SJCRH30 (cell line): ENCODE results near the gene ERGIC1. TPM values are rescaled to one million over a fixed set of nuclear protein-coding genes. Genes with fewer than 3 reads are reported as not detected.
A peak's percentile ranks its signal among the peaks of the same experiment; 100 is the strongest.
"Not testable (repeated sequence)": the region's sequence is repeated elsewhere in the genome, so short reads cannot be mapped to it uniquely, and the experiment has no call there.

ENCODE experiments used
- DNase-seq, 2 experiments: peaks; one replicate each; pipeline ENCODE4 v3.0.0-alpha.2; 2015 to 2020
- H3K27ac ChIP-seq: fragments of 250-450 bp; sonication (Bioruptor Pico); 2 replicates; pipeline ENCODE4 v1.5.1; 2020; ENCODE audit warnings: mild to moderate bottlenecking, moderate library complexity
- H3K27me3 ChIP-seq: fragments of 250-450 bp; sonication (Bioruptor Pico); 2 replicates; pipeline ENCODE4 v1.5.1; 2020; ENCODE audit warnings: mild to moderate bottlenecking, moderate library complexity
- H3K36me3 ChIP-seq: fragments of 250-450 bp; sonication (Bioruptor Pico); 2 replicates; pipeline ENCODE4 v1.5.1; 2020; ENCODE audit warnings: mild to moderate bottlenecking, moderate library complexity
- H3K4me1 ChIP-seq: fragments of 250-450 bp; sonication (Bioruptor Pico); 2 replicates; pipeline ENCODE4 v1.5.1; 2020; ENCODE audit warnings: mild to moderate bottlenecking, moderate library complexity
- H3K4me3 ChIP-seq: fragments of 250-450 bp; sonication (Bioruptor Pico); 2 replicates; pipeline ENCODE4 v1.5.1; 2020; ENCODE audit warnings: mild to moderate bottlenecking, moderate library complexity
- H3K9me3 ChIP-seq: fragments of 250-450 bp; sonication (Bioruptor Pico); replicated peaks from 2 replicates; pipeline ENCODE4 v1.5.1; 2020; ENCODE audit warnings: mild to moderate bottlenecking, moderate library complexity
- total RNA-seq: library from RNA; depleted of rRNA; stranded (reverse); fragments of >200 nt; shearing (Covaris generic); gene quantifications from 2 replicates; pipeline ENCODE4 v1.2.3, GENCODE V29; 2014

Gene ERGIC1
- total RNA-seq, 1 experiment from 2014 or later = 83.4 TPM

DNA sequence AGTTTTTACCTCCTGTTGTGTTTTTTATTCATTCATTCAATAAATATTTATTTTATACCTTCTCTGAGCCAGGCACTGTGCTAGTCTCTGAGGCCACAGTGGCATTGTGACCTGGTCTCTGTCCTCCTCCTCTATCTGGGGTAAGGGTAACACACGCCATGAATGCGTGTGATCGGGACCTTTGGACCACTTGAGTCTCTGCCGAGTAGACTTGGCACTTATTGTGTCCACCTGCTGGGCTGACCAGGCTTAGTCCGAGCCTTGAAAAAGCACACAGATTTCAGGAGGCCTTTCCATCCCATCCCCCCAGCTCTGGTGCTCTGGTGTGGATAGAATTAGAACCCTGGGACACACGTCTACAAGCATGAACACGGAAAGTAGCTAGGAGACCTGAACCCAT lies 58.7 kb downstream of the ERGIC1 start:
- peaks cover 4% of the 10 kb centered on the region; the same call in 1 of the 2 replicates for H3K4me1 ChIP-seq
- H3K36me3 ChIP-seq = peaks cover 5% of the 10 kb centered on the region
- no peak overlapping the region for H3K27ac ChIP-seq
- no peak overlapping the region for H3K4me3 ChIP-seq
- no peak for DNase-seq
- no peaks in the 10 kb centered on the region for H3K27me3 ChIP-seq
- H3K9me3 ChIP-seq = no peaks in the 10 kb centered on the region

DNA sequence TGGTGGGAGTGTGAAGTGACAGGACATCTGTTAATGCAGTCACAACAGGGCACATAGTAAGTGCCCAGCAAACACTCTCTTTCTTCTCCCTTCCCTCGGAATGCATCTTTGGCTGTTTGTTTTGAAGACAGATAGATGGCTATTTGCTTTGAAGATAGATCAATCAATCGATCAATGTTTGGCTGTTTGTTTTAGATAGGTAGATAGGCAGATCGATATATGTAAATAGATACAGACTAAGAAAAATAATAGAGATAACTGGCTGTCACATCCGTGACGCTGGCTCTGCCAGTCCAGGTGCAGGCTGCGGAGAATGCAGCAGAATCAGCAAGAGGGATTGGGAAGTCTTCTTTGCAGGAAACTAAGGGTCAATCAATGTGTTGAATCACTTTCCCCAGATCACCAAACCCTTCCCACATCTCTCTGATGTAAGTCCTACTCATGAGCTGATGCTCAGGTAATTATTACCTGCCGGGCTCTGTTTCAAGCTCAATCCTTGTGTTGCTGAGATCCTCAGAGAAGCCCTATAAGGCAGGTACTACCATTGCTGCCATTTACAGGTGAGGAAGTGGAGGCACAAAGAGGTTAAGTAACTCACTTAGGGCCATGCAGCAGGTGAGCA lies 60.8 kb downstream of the ERGIC1 start:
- Histone ChIP-seq H3K36me3 (0 out of 2 replicates have a peak, but pooled peaks cover 2% of the 10 kb centered on the region), H3K27ac (no peak overlapping the region), H3K27me3 (no peaks in the 10 kb centered on the region), H3K9me3 (no peaks in the 10 kb centered on the region), H3K4me3 (no peak overlapping the region), H3K4me1 (peaks cover 15% of the 10 kb centered on the region)
- no peak for DNase-seq

DNA sequence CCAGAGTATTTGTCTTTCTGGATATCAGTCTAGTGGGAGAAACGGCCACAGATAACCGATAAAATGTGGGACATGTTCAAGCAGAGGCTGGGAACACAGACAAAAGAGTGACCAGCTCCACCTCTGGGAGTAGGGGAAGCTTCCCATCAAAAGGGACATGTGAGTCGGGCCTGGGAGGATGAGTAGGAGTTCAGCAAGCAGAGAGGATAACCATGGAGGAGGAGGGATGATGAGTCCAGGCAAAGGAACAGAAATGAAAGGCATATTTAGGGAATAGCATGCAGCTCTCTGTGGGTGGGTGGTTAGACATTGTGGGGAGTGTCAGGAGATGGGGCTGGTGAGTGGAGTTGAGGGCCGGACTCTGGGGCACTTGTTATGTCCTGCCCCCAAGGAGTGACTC lies 61.5 kb downstream of the ERGIC1 start:
- H3K9me3 ChIP-seq = no peaks in the 10 kb centered on the region
- no peak overlapping the region for H3K4me3 ChIP-seq
- no peak for DNase-seq
- no peaks in the 10 kb centered on the region for H3K36me3 ChIP-seq
- no peak overlapping the region for H3K27ac ChIP-seq
- no peaks in the 10 kb centered on the region for H3K27me3 ChIP-seq
- peaks cover 15% of the 10 kb centered on the region for H3K4me1 ChIP-seq

DNA sequence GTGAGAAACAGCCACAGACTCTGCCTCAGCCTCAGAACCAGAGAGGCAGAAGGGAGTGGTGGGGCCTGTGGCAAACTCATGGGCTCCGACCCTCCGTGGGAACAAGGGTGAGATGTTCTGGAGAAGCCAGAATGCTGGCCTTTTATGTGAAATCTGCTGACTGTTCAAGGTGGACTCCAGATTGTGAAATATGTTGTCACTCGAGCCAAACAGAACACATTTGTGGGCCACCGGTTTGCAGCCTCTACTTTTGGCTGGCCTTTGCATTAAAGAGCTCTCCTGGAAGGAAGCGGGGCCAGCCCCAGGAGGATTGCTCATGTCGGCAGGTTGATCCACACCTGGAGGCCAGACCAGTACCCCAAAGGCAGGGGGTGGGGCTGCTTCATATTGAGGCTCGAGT lies 62.4 kb downstream of the ERGIC1 start:
- Histone ChIP-seq H3K4me3 (no peak overlapping the region), H3K27ac (no peak overlapping the region; the same call in 1 of the 2 replicates), H3K27me3 (no peaks in the 10 kb centered on the region), H3K4me1 (peaks cover 24% of the 10 kb centered on the region), H3K36me3 (no peaks in the 10 kb centered on the region), H3K9me3 (no peaks in the 10 kb centered on the region)
- no peak for DNase-seq

DNA sequence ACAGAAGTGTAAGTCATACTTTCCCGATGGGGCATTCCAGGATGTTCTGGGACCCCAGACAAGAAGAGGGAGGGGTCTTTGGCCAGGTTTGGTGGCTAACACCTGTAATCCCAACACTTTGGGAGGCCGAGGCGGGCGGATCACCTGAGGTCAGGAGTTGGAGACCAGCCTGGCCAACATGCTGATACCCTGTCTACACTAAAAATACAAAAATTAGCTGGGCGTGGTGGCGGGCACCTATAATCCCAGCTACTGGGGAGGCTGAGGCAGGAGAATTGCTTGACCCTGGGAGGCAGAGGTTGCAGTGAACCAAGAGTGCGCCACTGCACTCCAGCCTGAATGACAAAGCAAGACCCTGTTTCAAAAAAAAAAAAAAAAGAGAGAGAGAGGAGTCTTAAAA lies 63.0 kb downstream of the ERGIC1 start:
- not testable (repeated sequence) for H3K36me3 ChIP-seq, H3K27me3 ChIP-seq, H3K9me3 ChIP-seq, DNase-seq
- H3K27ac ChIP-seq = peak overlapping the region; percentile 64
- peaks cover 30% of the 10 kb centered on the region for H3K4me1 ChIP-seq
- peak overlapping the region; percentile 11; the same call in 1 of the 2 replicates for H3K4me3 ChIP-seq

DNA sequence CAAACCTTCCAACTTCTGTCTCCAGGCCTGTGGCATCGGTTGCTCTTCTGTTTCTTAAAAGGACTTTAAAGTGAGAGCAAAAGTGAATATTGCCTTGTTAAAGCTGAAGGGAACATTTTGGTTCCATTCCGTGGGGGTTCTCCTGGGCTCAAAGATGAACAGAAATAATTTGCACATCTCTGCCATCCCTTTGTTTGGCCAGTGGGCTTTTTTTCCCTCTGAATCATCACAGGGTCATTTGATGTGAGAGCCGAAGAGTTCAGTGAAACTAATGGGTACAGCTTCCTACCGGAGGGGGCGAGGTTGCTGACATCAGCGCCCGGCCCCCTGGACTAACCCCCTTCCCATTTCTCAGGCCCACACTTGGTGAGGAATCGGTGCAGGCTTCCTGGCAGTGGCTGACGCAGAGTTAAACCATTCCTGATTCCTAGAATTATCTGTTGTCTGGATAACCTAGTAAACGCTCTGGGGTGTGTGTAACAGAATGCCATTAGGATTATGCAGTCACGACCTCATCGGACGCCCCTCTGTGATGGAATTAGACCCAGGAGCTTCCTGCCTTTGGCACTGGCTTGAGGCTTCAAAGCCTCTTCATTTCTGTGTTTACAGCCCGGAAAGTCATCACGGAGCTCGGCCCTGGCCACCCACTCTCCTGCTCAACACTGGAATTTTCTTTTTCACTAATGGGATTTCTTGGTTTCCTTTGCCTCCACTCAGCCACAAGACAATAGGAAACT lies 63.6 kb downstream of the ERGIC1 start:
- Histone ChIP-seq H3K27me3 (no peaks in the 10 kb centered on the region), H3K27ac (peak overlapping the region; percentile 64), H3K4me1 (peaks cover 36% of the 10 kb centered on the region), H3K9me3 (no peaks in the 10 kb centered on the region), H3K4me3 (peak overlapping the region; percentile 11), H3K36me3 (no peaks in the 10 kb centered on the region)
- peak; percentile 79 to 81 for DNase-seq

DNA sequence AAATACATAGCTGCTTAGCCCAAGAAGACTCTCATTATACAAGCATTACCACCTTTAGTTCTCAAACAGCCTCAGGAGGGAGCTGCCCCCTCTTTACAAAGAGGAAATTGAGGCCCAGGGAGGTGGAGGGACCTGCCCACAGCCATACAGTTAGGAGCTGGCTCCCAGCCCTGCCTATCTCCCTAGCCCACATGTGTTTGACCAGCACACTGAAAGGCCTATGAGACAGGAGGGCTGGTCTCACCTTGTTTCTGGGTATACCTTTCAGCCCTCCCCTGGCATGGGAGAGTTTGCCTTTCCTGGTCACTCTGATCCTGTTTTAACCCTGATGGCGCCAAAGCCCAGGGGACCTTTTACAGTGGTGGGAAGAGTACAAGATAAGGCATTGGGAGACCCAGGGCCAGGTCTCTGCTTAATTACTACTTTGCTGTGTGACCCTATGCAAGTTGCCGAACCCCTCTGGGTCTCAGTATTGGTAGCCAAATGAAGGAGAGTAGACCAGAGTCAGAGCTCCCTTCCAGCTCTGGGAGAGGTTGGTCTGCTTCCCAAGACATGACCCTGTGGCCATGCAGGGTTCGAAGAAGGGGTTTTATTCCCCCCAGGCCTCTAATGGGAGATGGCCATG lies 64.3 kb downstream of the ERGIC1 start:
- peak overlapping the region; percentile 64 for H3K27ac ChIP-seq
- no peaks in the 10 kb centered on the region for H3K9me3 ChIP-seq
- peaks cover 39% of the 10 kb centered on the region for H3K4me1 ChIP-seq
- DNase-seq = peak in 1 of 2 experiments; percentile 33
- no peaks in the 10 kb centered on the region for H3K36me3 ChIP-seq
- no peak overlapping the region for H3K4me3 ChIP-seq
- H3K27me3 ChIP-seq = no peaks in the 10 kb centered on the region

DNA sequence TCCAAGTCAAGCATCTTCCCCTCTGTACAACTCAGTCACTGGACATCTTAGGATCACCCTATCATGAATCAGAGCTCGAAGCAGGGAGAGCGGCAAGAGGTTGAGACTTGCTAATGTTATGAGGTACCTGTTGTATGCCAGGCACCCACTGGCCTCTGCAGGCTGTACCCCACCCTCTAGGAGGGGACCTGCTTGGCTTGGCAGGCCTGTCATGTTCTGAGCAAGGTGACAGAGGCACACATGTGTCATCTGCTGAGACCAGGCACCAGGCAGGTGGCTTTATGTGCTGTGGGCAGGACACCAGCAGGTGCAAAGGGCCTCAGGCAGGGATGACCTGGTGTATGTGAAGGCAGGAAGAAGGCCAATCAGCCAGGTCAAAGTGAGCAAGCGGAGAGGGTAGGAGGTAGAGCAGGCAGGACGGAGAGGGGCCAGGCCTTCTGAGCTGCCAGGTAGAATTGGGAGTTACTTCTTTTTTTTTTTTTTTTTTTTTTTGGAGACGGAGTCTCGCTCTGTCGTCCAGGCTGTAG lies 64.9 kb downstream of the ERGIC1 start:
- no peaks in the 10 kb centered on the region for H3K9me3 ChIP-seq
- H3K27me3 ChIP-seq = no peaks in the 10 kb centered on the region
- H3K27ac ChIP-seq = peak overlapping the region; percentile 64; the same call in 1 of the 2 replicates
- no peak for DNase-seq
- no peaks in the 10 kb centered on the region for H3K36me3 ChIP-seq
- H3K4me1 ChIP-seq = peaks cover 39% of the 10 kb centered on the region
- H3K4me3 ChIP-seq = no peak overlapping the region

DNA sequence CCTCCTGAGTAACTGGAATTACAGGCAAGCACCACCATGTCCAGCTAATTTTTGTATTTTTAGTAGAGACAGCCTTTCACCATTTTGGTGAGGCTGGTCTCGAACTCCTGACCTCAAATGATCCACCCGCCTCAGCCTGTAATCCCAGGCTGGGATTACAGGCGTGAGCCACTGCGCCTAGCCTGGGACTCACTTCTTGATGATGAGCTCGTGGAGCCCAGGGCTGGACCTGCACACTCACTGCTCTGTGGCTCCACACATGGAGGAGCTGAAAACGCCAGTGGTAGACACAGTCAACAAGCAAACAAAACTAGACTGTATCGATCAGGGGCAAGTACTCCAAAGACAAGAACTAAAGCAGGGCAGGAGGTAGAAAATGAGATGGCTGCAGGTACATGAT lies 65.4 kb downstream of the ERGIC1 start:
- Histone ChIP-seq H3K4me3 (no peak overlapping the region), H3K27ac (no peak overlapping the region), H3K27me3 (no peaks in the 10 kb centered on the region), H3K36me3 (no peaks in the 10 kb centered on the region), H3K9me3 (no peaks in the 10 kb centered on the region), H3K4me1 (peaks cover 45% of the 10 kb centered on the region)
- no peak for DNase-seq

DNA sequence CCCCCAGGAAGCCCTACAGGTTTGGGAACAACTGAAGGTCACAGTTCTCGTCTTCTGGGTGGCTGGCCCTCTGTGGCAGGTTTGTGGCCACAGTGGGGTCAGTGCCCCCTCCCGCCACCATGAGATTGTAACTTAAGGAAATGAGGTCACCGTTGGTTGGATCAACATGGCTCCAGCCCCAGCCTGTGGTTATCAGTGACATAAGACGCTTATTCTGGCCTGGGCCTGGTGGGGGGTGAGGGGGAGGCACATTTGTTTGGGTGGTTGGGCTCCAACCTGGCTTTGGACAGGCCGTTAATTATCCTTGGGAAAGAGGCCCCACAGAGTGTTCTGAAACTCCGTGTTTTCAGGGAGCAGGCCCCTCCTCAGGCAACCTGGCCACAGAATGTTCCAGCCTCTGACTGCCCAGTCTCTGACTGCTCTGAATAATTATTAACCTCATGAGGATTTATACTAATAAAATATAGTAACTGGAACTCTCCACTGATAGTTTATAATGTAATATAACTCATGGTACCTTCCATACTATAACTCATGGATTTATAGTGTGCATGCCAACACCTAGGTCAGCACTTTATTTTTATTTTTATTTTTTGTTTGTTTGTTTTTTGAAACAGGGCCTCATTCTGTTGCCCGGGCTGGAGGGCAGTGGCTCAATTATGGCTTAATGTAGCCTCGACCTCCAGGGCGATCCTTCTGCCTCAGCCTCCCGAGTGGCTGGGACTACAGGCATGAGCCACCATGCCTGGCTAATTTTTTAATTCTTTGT lies 67.1 kb downstream of the ERGIC1 start:
- H3K4me1 ChIP-seq = peaks cover 46% of the 10 kb centered on the region
- peak overlapping the region; percentile 23; the same call in 1 of the 2 replicates for H3K27ac ChIP-seq

DNA sequence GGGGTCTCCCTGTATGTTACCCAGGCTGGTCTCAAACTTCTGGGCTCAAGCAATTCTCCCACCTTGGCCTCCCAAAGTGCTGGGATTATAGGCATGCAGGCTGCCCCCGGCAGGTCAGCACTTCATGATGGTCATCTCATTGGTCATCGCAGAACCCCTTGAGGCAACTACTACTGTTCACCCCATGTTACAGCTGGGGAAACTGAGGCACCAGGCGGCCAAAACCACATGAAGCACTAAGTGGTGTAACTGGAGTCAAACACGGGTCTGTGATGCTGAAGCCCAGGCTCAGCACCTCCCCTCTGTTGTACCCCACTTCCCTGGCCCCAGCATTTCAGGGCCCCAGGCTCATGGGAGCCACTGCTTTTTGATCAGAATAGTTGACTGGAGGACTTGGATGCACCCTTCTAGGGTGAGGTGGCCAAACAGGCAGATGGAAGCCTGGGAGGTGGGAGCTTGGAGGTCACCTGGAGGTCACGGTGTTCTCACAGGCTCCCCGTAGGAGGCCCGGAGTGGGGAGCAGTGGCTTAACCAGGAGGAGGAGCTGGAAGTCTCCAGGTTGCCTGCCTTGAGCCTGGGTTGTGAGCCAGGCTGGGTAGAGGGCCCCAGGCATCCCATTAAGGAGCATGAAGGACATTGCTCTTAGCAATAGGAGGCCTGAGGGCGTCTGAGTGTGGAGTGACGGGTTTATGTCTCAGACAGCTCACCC lies 67.9 kb downstream of the ERGIC1 start:
- peak; percentile 26 to 28 for DNase-seq
- H3K9me3 ChIP-seq = no peaks in the 10 kb centered on the region
- H3K36me3 ChIP-seq = no peaks in the 10 kb centered on the region
- no peaks in the 10 kb centered on the region for H3K27me3 ChIP-seq
- no peak overlapping the region for H3K4me3 ChIP-seq
- peaks cover 45% of the 10 kb centered on the region for H3K4me1 ChIP-seq
- H3K27ac ChIP-seq = peak overlapping the region; percentile 23; the same call in 1 of the 2 replicates

More for the DNA sequence above, 67.1 kb downstream of the ERGIC1 start:
- peak; percentile 67 to 76 for DNase-seq
- no peaks in the 10 kb centered on the region for H3K27me3 ChIP-seq
- no peaks in the 10 kb centered on the region for H3K36me3 ChIP-seq
- H3K9me3 ChIP-seq = no peaks in the 10 kb centered on the region
- no peak overlapping the region for H3K4me3 ChIP-seq

DNA sequence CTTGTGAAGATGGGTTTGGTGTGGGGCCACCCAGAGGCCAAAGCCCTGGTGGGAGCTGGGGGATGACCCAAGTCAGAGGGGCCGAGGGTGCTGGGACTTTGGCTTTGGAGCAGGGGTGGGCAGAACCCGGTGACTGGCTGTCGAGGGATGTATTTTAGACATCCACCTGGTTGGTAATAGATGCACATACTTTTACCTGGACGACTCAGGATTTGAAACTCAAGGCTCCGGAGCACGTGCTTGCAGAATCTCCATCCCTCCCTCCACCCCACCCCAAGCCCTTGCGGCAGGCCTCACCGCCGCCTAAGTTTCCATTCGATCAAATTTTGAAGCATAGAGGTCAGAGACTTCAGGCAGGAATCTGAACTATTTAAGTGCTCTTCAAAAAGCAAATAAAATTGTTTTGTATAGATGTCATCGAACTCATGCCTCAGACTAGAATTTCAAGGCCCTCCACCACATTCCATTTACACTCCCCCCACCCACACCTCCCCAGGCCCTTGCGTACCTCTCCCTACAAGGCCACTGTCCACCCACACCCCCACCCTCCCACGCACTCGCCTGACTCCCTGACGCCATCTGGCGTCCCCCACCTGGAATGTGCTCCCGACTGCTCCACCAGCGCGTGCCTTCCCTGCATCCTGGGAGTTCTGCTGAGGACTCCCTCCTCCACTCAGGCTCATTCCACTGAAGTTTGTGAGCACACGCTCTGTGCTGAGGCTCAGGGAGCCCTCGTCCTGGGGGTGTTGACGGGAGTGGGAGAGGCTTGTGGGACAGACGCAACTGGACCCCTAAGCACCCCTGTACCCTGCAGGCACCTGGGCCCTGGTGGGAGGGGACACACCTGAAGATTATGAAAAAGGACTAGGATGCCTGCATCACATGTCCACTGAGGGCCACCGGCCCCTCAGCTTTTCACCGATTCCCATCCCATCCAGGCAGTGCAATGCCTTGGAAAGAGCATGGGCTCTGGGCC lies 68.7 kb downstream of the ERGIC1 start:
- H3K9me3 ChIP-seq = no peaks in the 10 kb centered on the region
- peak overlapping the region; percentile 23; the same call in 1 of the 2 replicates for H3K27ac ChIP-seq
- H3K36me3 ChIP-seq = no peaks in the 10 kb centered on the region
- H3K4me3 ChIP-seq = no peak overlapping the region
- H3K27me3 ChIP-seq = no peaks in the 10 kb centered on the region
- H3K4me1 ChIP-seq = peaks cover 42% of the 10 kb centered on the region
- peak; percentile 49 to 65 for DNase-seq

DNA sequence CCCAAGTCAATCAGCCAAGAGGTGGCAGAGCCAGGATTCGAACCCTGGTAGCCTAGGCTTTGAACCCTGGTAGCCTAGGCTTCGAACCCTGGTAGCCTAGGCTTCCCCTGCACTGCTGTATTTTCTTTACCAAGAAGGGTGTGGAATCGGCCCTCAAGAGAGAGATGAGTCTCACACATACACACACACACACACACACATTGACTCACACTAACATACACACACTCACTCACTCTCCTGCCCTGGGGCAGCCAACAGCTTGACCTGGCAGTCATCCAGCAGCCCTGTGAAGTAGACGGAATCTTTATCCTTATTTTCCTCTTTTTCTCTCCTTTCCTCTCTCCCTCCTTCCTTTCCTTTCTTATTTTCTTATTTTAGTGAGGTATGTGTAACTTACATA lies 69.7 kb downstream of the ERGIC1 start:
- DNase-seq = peak; percentile 70 to 72
- Histone ChIP-seq H3K4me1 (peaks cover 34% of the 10 kb centered on the region), H3K27ac (no peak overlapping the region)

More for the DNA sequence above, 69.7 kb downstream of the ERGIC1 start:
- no peaks in the 10 kb centered on the region for H3K9me3 ChIP-seq
- no peaks in the 10 kb centered on the region for H3K27me3 ChIP-seq
- H3K36me3 ChIP-seq = no peaks in the 10 kb centered on the region
- no peak overlapping the region for H3K4me3 ChIP-seq
